HUES48 (cell line): ENCODE results near the gene CGREF1.

Experiments
- H3K27ac ChIP-seq: one replicate; pipeline ENCODE4 v1.7.0; 2013; ENCODE audit warnings: low read depth, low read length, inconsistent platforms
- H3K27me3 ChIP-seq: 2 replicates; pipeline ENCODE4 v1.6.1; 2013; ENCODE audit warnings: mild to moderate bottlenecking, low read length; ENCODE audit not compliant: control insufficient read depth, insufficient read depth
- H3K36me3 ChIP-seq: 2 replicates; pipeline ENCODE4 v1.6.1; 2013; ENCODE audit warnings: low read length; ENCODE audit not compliant: control insufficient read depth, insufficient read depth
- H3K4me1 ChIP-seq: 2 replicates; pipeline ENCODE4 v1.6.1; 2013; ENCODE audit warnings: mild to moderate bottlenecking, low read length; ENCODE audit not compliant: control insufficient read depth, insufficient read depth
- H3K4me3 ChIP-seq: 2 replicates; pipeline ENCODE4 v1.5.1; 2013; ENCODE audit warnings: mild to moderate bottlenecking, low read depth, low read length
- H3K9ac ChIP-seq: 2 replicates; pipeline ENCODE4 v1.6.1; 2013; ENCODE audit warnings: mild to moderate bottlenecking, low read depth, low read length, moderate library complexity
- H3K9me3 ChIP-seq: 2 replicates; pipeline ENCODE4 v1.6.1; 2013; ENCODE audit warnings: low read length; ENCODE audit not compliant: control insufficient read depth, insufficient read depth

Gene CGREF1

DNA sequence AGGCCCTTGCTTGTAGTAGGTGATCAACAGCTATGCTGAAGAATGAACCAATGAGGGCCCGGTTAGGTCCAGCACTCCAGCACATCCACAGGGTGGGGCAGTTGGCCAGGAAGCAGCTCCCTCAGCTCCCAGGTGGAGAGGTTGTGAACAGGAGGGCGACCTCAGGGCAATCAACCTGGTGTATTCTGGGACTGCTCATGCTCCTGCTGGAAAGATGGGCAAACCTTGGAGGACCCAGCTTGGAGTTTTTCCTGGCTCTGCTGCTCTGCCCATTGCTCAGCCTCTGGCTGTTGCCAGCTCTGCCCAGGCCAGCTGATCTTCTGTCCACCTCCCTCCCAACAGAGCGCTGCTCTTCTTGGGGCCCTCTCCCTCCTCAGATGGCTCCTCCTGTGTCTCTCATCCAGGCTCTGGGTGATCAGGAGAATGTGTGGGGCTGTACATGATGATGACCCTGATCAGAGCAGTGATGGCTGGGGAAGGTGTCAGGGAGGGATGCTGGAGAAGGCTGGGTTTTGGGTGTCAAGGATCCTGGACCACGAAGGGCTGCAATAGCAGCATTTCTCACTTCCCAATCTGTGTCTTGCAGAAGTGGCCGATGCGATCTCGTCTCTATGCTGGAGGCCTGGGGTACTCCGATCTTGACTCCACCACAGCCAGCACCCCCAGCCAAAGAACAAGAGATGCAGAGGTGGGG is 33.3 kb upstream of the CGREF1 start:
- Histone ChIP-seq H3K27me3 (no peaks in the 10 kb centered on the region), H3K9me3 (no peaks in the 10 kb centered on the region), H3K9ac (no peak overlapping the region), H3K4me3 (no peak overlapping the region), H3K4me1 (no peaks in the 10 kb centered on the region), H3K36me3 (no peaks in the 10 kb centered on the region), H3K27ac (no peak overlapping the region)

DNA sequence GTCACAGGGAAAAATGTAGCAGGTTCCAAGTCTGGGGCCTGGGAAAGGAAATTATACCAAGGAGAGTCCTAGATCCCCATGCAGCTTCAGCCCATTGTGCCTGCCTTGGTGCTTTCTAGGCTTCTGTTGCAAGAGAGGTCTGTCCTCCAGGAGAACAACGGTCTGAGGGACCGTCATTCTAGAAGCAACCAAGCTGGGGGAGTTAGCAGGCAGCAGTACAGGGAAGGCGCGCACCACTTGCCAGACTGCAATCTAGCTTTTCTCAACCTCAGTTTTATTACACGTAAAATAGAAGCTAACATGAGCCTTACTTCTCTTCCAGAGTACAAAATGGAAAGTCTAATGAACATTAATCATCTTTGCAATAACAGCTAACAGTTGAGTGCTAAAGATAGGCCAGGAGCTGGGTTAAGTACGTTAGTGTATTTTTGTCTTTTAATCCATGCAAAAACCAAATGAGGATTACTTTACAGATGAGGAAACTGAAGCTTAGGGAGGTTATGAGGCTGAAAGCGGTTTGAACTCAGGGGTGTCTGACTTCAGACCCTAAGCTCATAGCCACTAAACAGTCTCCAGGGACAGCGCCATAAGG is 31.8 kb upstream of the CGREF1 start:
- Histone ChIP-seq H3K27ac (no peak overlapping the region), H3K9me3 (no peaks in the 10 kb centered on the region), H3K9ac (no peak overlapping the region), H3K27me3 (no peaks in the 10 kb centered on the region), H3K4me3 (no peak overlapping the region), H3K36me3 (no peaks in the 10 kb centered on the region), H3K4me1 (no peaks in the 10 kb centered on the region)

DNA sequence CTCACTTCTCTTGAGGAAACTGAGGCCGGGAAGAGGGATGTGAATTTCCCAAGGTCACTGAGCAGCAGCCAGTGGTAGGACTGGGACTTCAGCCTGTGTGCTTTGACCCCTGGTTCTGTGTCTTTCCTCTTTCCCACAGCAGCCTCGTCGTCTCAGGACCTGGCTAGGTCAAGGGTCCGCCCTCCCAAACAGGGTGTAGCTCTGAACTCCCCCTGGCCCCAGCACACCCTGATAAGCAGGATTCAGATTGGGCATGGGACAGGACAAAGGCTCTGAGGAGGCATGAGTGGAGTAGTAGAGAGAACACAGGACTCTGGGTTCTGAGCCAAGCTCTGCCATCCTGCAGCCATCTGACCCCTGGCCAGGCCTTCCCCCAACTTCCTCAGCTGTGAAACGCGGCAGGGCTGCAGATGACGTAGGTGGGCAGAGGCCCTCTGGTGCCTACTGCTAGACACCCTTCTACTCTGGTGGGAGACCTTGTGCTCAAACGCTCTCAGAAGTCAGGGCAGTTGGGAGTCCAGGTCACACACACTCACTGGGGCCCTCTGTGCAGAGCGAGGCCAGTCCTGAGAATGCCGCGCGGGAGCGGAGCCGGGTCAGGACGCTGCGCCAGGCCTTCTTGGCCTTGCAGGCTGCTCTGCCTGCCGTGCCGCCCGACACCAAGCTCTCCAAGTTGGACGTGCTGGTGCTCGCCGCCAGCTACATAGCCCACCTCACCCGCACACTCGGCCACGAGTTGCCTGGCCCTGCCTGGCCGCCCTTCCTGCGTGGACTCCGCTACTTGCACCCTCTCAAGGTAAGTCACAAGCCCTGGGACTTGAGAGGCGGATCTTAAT is 30.9 kb upstream of the CGREF1 start:
- Histone ChIP-seq H3K4me1 (no peaks in the 10 kb centered on the region), H3K36me3 (no peaks in the 10 kb centered on the region), H3K9me3 (no peaks in the 10 kb centered on the region)

DNA sequence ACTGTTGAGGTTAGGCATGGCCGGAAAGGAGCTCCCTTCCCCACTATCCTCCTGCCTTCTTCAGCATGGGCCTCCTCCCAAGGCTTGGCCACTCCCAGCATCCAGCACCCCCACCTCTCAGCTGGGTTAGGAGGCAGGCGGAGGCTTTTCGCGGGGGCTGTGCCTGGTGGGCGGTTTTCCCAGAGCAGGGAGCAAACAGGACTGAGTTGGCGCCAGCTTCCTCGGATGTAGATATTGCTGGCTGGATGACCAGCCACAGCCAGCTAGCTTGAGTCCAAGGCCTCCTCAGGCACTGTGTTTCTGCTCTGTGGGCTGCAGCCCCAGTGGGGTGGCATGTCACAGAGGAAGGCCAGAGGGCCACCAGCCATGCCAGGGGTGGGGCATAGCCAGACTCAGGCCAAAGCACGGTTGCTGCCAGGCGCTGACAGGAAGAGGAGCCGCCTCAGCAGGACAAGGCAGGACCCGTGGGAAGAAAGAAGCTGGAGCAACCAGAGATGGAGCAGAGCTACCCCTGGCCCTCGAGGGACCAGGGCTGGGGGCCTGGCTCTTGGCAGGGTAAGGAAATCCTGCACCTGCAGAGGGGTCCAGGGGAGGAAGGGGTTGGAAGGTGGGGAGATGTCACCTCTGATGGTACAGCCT is 30.0 kb upstream of the CGREF1 start, which contains the start of gene TCF23:
Gene TCF23, plus strand, starts transcription at position 204 of the 639 bp plus-strand sequence. Its CDS starts 130 bp downstream, at position 334.
- H3K9me3 ChIP-seq: no peaks in the 10 kb centered on the region
- H3K27me3 ChIP-seq: no peaks in the 10 kb centered on the region
- H3K36me3 ChIP-seq: no peaks in the 10 kb centered on the region
- H3K27ac ChIP-seq: no peak within 1 kb of the TSS
- no peak within 1 kb of the TSS for H3K4me3 ChIP-seq
- H3K9ac ChIP-seq: no peak within 1 kb of the TSS
- no peaks in the 10 kb centered on the region for H3K4me1 ChIP-seq

More for the DNA sequence above, 30.9 kb upstream of the CGREF1 start:
- Histone ChIP-seq H3K27ac (no peak overlapping the region), H3K4me3 (no peak overlapping the region), H3K9ac (no peak overlapping the region), H3K27me3 (no peaks in the 10 kb centered on the region)

DNA sequence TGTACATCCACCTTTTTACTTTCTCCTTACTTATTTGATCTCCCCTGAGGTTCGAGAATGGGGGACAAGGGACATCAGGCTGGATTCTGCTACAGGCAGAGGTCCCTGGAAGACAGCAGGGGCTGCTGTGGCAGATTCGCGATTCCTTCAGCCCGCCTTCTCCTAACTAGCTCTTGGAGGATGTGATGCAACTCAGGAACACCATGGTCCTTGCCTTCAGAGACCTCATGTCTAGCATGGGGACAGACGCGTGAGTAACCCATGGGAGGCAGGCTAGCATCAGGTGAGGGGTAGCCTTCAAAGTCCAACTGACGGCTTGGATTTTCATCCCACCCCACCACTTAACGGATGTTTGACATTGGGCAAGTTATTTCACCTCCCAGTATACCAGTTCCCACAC is 29.0 kb upstream of the CGREF1 start:
- H3K9me3 ChIP-seq: no peaks in the 10 kb centered on the region
- H3K27me3 ChIP-seq: no peaks in the 10 kb centered on the region
- no peaks in the 10 kb centered on the region for H3K36me3 ChIP-seq
- no peak overlapping the region for H3K27ac ChIP-seq
- no peak overlapping the region for H3K4me3 ChIP-seq
- no peaks in the 10 kb centered on the region for H3K4me1 ChIP-seq
- H3K9ac ChIP-seq: no peak overlapping the region

DNA sequence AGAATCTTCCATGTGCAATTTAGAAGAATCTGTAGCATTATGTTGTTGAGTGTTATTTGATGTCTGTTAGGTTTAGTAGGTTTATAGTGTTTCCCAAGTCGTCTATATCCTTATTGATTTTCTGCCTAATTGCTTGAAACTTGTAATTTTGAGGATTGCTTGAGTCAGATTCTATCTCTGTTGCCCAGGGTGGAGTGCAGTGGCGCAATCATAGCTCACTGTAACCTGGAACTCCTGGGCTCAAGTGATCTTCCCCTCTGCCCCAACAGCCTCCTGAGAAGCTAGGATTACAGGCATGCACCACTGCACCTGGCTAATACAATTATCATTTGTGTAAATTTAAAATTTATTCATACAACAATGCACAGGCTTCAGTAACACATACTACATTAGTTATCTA is 26.8 kb upstream of the CGREF1 start:
- no peak overlapping the region for H3K9ac ChIP-seq
- H3K4me3 ChIP-seq: no peak overlapping the region
- H3K9me3 ChIP-seq: no peaks in the 10 kb centered on the region
- H3K36me3 ChIP-seq: no peaks in the 10 kb centered on the region
- no peaks in the 10 kb centered on the region for H3K4me1 ChIP-seq
- no peak overlapping the region for H3K27ac ChIP-seq
- no peaks in the 10 kb centered on the region for H3K27me3 ChIP-seq

DNA sequence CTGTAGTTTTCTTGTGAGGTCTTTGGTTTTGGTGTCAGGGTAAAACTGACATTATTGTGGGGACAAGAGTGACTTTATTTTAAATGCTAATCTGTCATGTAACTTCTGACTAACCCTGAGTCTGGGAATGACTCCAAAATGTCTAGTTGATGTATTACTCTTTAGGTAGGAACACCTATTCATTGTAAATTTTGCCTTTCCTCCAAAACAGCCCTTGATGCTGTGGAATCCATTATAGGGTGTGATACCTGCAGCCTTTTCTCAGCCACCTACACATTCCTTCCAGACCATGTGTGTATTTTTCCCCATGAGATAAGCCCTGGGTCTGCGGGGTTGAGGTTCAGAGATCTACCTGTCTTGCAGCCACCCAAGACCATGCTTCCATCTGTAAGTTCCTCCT is 24.4 kb upstream of the CGREF1 start:
- no peak overlapping the region for H3K4me3 ChIP-seq
- H3K9me3 ChIP-seq: no peaks in the 10 kb centered on the region
- H3K27me3 ChIP-seq: no peaks in the 10 kb centered on the region

DNA sequence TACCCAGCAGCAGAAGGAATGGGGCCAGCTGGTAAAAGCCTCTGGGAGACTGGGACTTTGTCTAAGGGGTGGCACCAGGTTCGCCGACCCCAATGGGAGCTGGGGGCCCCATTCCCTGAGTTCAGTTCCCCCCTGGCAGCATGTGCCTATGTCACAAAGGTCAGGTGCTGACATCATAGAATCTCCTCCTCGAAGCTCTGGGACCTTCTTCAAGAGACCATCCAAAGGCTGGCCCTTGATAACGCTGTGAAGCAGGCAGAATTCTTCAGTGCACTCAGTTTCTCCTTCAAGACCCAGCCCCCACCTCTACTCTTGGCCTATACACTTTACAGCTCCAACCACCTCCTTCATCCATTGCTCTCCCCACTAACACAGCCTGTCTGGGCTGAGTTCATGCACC is 20.4 kb upstream of the CGREF1 start, which contains the start of gene PRR30:
Gene PRR30, minus strand, starts transcription at position 101 of the 400 bp plus-strand sequence. CDS start 1,081 bp downstream, outside the sequence.
- Histone ChIP-seq H3K9me3 (no peaks in the 10 kb centered on the region), H3K4me1 (no peaks in the 10 kb centered on the region), H3K36me3 (no peaks in the 10 kb centered on the region), H3K9ac (no peak within 1 kb of the TSS), H3K27me3 (no peaks in the 10 kb centered on the region), H3K4me3 (no peak within 1 kb of the TSS), H3K27ac (no peak within 1 kb of the TSS)

More for the DNA sequence above, 24.4 kb upstream of the CGREF1 start:
- no peaks in the 10 kb centered on the region for H3K4me1 ChIP-seq
- H3K27ac ChIP-seq: no peak overlapping the region
- H3K9ac ChIP-seq: no peak overlapping the region
- no peaks in the 10 kb centered on the region for H3K36me3 ChIP-seq

DNA sequence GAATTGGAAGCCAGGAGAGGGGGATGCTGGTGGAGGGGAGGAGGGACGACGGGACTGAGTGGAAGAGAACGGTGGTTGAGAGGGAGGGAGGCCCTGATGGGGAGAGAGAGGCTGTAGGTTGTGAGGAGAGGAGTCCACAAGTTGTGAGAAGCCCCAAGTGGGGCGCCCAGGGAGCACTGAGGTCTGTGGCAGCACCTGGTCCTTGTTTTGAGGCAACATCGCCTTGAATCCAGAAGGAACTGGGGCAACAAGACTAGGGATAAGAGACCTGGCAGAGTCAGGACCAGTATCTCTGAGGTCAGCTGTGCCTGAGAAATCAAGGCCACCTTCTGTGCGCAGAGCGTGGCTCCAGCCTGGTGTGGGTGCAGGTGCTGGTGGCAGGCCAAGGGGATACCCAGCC is 19.2 kb upstream of the CGREF1 start:
- Histone ChIP-seq H3K9ac (no peak overlapping the region), H3K4me1 (peaks cover 5% of the 10 kb centered on the region; the same call in 1 of the 2 replicates), H3K27ac (no peak overlapping the region)

DNA sequence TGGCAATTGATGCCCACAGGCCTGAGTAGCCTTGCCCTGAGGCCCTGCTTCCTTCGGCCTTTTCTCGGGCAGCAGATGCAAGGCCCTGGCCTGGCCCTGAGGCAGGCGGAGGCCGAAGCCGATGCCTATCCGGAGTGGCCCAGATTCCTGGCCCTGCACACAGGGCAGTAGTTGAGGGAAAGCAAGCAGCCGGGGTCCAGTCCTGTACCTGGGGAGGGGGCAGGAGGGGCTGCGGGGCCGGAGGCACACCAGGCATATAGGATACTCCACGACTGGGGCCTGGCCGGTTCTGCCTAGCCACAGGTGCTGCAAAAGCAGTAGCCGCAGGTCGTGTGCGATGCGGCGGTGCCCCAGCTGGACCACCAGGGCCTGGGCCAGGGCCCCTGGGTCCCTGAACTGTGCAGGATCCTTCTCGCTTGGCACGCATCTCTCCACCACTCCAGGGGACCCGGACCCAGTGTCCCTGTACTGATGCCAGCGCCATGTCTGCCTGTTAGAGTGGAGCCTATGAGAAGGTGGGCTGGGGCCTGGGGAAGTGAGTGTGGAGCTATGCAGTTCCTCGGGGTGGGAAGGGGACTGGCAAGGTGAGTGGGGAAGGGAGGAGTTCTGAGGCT is 18.5 kb upstream of the CGREF1 start:
- no peak overlapping the region for H3K4me3 ChIP-seq
- H3K36me3 ChIP-seq: peaks cover 7% of the 10 kb centered on the region
- H3K27me3 ChIP-seq: no peaks in the 10 kb centered on the region
- no peak overlapping the region for H3K27ac ChIP-seq
- H3K4me1 ChIP-seq: peaks cover 5% of the 10 kb centered on the region; the same call in 1 of the 2 replicates
- no peak overlapping the region for H3K9ac ChIP-seq
- no peaks in the 10 kb centered on the region for H3K9me3 ChIP-seq

More for the DNA sequence above, 19.2 kb upstream of the CGREF1 start:
- Histone ChIP-seq H3K27me3 (no peaks in the 10 kb centered on the region), H3K4me3 (no peak overlapping the region), H3K36me3 (peaks cover under 1% of the 10 kb centered on the region; the same call in 1 of the 2 replicates), H3K9me3 (no peaks in the 10 kb centered on the region)
